Measurements from ENCODE around the gene SGCE. TPM values are rescaled to one million over a fixed set of nuclear protein-coding genes. Genes with fewer than 3 reads are reported as not detected.
A peak's percentile ranks its signal among the peaks of the same experiment; 100 is the strongest.

SGCE gene
- total RNA-seq, 2 donors from 2014 or later, result 1.6 to 1.9 TPM

GRCh38 chr7:94671444-94672235, 15.7 kb upstream of the SGCE start:
- ATAC-seq (replicated peaks in 1 of 2) (no peak), DNase-seq (no peak)
- no peaks in the 10 kb centered on the region for H3K4me1 Mint-ChIP-seq (ENCODE audit: low read depth)
- no peaks in the 10 kb centered on the region for H3K9me3 Mint-ChIP-seq
- no peak overlapping the region for H3K4me3 Mint-ChIP-seq
- no peaks in the 10 kb centered on the region for H3K36me3 Mint-ChIP-seq (ENCODE audit: insufficient read depth in 2 of 2)
- no peak overlapping the region for H3K27ac Mint-ChIP-seq
- no peaks in the 10 kb centered on the region for H3K27me3 Mint-ChIP-seq (ENCODE audit: low read depth)

DNA sequence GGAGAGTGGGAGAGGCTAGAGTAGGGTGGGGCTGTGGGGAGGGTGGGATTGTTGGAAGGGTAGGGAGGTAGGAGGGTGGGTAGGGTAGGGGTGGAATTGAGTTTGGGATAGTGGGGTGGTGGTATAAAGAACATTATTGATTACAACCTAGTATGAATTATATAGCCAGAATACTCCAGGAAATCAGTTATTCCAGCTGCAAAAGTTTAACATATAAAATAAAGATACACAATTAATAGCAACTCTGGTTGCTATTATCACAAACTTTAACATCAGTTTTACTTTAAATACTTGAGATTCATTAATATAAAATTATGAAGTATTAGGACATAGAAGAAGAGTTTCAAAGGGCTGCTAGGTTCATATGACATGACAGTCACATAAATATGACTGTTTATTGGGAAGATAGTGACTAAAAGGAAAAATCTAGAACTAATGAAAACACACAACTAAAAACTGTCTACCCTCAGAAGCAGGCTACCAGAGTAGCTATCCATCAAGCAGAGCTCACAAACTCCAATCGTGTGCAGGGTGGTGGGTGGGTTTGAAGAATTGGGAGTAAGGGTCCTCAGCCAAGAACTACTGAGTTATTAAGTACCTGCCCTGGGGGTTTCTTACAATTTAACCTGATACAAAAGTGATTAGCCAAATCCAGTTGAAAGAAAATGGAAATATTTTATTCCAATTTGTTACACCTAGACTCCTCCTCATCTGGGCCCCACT, 14.0 kb upstream of the SGCE start:
- H3K4me3 Mint-ChIP-seq, result no peak overlapping the region
- no peaks in the 10 kb centered on the region for H3K27me3 Mint-ChIP-seq (ENCODE audit: low read depth)
- no peaks in the 10 kb centered on the region for H3K9me3 Mint-ChIP-seq
- no peak overlapping the region for H3K27ac Mint-ChIP-seq
- ATAC-seq (replicated peaks in 1 of 2), result no peak
- DNase-seq, result no peak
- H3K36me3 Mint-ChIP-seq (ENCODE audit: insufficient read depth in 2 of 2), result no peaks in the 10 kb centered on the region
- H3K4me1 Mint-ChIP-seq (ENCODE audit: low read depth), result no peaks in the 10 kb centered on the region

- no peaks in the 10 kb centered on the region for H3K9me3 Mint-ChIP-seq
- ATAC-seq (replicated peaks in 1 of 2), result no peak
- no peak overlapping the region for H3K27ac Mint-ChIP-seq
These were observed 11.1 kb upstream of the SGCE start for GRCh38 chr7:94666879-94667587.

DNA sequence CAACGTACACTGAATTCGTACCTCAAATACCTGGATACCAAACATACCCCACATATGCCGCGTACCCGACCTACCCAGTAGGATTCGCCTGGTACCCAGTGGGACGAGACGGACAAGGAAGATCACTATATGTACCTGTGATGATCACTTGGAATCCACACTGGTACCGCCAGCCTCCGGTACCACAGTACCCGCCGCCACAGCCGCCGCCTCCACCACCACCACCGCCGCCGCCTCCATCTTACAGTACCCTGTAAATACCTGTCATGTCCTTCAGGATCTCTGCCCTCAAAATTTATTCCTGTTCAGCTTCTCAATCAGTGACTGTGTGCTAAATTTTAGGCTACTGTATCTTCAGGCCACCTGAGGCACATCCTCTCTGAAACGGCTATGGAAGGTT, 9.5 kb upstream of the SGCE start:
- ATAC-seq (replicated peaks in 1 of 2) (no peak), DNase-seq (no peak)
- Mint-ChIP-seq H3K27me3 (ENCODE audit: low read depth) (no peaks in the 10 kb centered on the region), H3K9me3 (no peaks in the 10 kb centered on the region), H3K36me3 (ENCODE audit: insufficient read depth in 2 of 2) (no peaks in the 10 kb centered on the region), H3K27ac (no peak overlapping the region), H3K4me3 (no peak overlapping the region), H3K4me1 (ENCODE audit: low read depth) (no peaks in the 10 kb centered on the region)

More at GRCh38 chr7:94666879-94667587, 11.1 kb upstream of the SGCE start:
- no peaks in the 10 kb centered on the region for H3K4me1 Mint-ChIP-seq (ENCODE audit: low read depth)
- H3K27me3 Mint-ChIP-seq (ENCODE audit: low read depth), result no peaks in the 10 kb centered on the region
- DNase-seq, result no peak
- no peak overlapping the region for H3K4me3 Mint-ChIP-seq
- H3K36me3 Mint-ChIP-seq (ENCODE audit: insufficient read depth in 2 of 2), result no peaks in the 10 kb centered on the region

DNA sequence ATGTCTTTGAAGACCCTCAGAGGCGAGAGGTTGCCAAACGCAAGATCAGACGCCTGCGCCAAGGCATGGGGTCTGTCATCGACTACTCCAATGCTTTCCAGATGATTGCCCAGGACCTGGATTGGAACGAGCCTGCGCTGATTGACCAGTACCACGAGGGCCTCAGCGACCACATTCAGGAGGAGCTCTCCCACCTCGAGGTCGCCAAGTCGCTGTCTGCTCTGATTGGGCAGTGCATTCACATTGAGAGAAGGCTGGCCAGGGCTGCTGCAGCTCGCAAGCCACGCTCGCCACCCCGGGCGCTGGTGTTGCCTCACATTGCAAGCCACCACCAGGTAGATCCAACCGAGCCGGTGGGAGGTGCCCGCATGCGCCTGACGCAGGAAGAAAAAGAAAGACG, 8.1 kb upstream of the SGCE start:
- H3K4me1 Mint-ChIP-seq (ENCODE audit: low read depth), result no peaks in the 10 kb centered on the region
- no peak for DNase-seq
- H3K27me3 Mint-ChIP-seq (ENCODE audit: low read depth), result no peaks in the 10 kb centered on the region
- no peak overlapping the region for H3K4me3 Mint-ChIP-seq
- no peaks in the 10 kb centered on the region for H3K9me3 Mint-ChIP-seq
- H3K36me3 Mint-ChIP-seq (ENCODE audit: insufficient read depth in 2 of 2), result no peaks in the 10 kb centered on the region
- H3K27ac Mint-ChIP-seq, result no peak overlapping the region
- ATAC-seq (replicated peaks in 1 of 2), result no peak

DNA sequence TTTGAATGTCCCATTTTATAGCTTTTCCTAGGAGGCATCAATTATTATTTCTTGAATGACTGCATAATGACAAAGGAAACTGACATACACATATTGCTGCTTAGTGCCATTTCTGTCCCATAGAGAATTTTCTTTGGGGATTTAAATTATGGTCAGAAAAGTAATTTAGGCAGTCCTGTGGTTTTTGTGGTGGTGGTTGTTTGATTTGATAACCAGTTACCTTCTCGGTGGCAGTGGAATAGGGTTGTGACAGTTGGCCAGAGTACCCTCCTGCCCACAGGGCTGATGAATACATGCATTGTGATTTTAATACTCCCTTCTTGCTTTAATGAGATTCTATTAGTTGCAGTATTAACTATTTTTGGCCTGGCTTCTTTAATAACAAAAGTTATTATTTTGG, 6.6 kb upstream of the SGCE start:
- Mint-ChIP-seq H3K27me3 (ENCODE audit: low read depth) (no peaks in the 10 kb centered on the region), H3K36me3 (ENCODE audit: insufficient read depth in 2 of 2) (no peaks in the 10 kb centered on the region), H3K9me3 (no peaks in the 10 kb centered on the region), H3K27ac (no peak overlapping the region), H3K4me3 (no peak overlapping the region), H3K4me1 (ENCODE audit: low read depth) (no peaks in the 10 kb centered on the region)
- DNase-seq (no peak), ATAC-seq (replicated peaks in 1 of 2) (no peak)

DNA sequence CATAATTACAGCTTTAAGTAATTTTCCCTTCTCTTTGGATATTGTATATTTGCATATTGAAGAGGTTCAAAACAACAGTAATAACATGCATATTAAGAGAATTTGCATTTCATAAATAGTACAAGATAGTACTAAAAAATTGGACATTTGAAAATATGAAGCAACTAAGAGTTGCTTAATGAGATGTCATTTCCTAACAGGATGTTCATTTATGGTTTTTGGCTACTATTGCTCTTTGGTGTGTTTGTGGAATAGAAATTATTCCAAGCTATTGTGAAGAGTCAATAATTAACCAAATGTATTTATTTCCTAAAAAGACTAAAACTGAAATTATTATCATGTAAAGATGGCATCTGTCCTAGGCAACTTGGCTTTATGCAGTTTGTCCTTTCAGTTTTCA, 4.1 kb upstream of the SGCE start:
- ATAC-seq (replicated peaks in 1 of 2), result no peak
- Mint-ChIP-seq H3K9me3 (no peaks in the 10 kb centered on the region), H3K27me3 (ENCODE audit: low read depth) (peaks cover 18% of the 10 kb centered on the region), H3K4me3 (no peak overlapping the region), H3K36me3 (ENCODE audit: insufficient read depth in 2 of 2) (no peaks in the 10 kb centered on the region), H3K4me1 (ENCODE audit: low read depth) (peaks cover 19% of the 10 kb centered on the region), H3K27ac (no peak overlapping the region)
- DNase-seq, result no peak

- peaks cover 25% of the 10 kb centered on the region for H3K27me3 Mint-ChIP-seq (ENCODE audit: low read depth)
These were observed 2.9 kb upstream of the SGCE start for GRCh38 chr7:94658826-94659225.

GRCh38 chr7:94657771-94658693, 2.1 kb upstream of the SGCE start:
- ATAC-seq (replicated peaks in 1 of 2) (peak; percentile 87 to 88), DNase-seq (peak; percentile 94 to 95)
- Mint-ChIP-seq H3K27me3 (ENCODE audit: low read depth) (peaks cover 25% of the 10 kb centered on the region), H3K9me3 (no peaks in the 10 kb centered on the region), H3K36me3 (ENCODE audit: insufficient read depth in 2 of 2) (no peaks in the 10 kb centered on the region), H3K4me1 (ENCODE audit: low read depth) (peaks cover 23% of the 10 kb centered on the region), H3K27ac (no peak overlapping the region), H3K4me3 (peak overlapping the region; percentile 80 to 88)

More at GRCh38 chr7:94658826-94659225, 2.9 kb upstream of the SGCE start:
- Mint-ChIP-seq H3K36me3 (ENCODE audit: insufficient read depth in 2 of 2) (no peaks in the 10 kb centered on the region), H3K4me3 (no peak overlapping the region), H3K4me1 (ENCODE audit: low read depth) (peaks cover 23% of the 10 kb centered on the region), H3K9me3 (no peaks in the 10 kb centered on the region), H3K27ac (no peak overlapping the region)
- ATAC-seq (replicated peaks in 1 of 2) (no peak), DNase-seq (no peak)

- H3K36me3 Mint-ChIP-seq (ENCODE audit: insufficient read depth in 2 of 2), result no peaks in the 10 kb centered on the region
- no peaks in the 10 kb centered on the region for H3K9me3 Mint-ChIP-seq
- peak; percentile 21 to 25 for DNase-seq
- peaks cover 23% of the 10 kb centered on the region for H3K4me1 Mint-ChIP-seq (ENCODE audit: low read depth)
- peak overlapping the region; percentile 80 to 88 for H3K4me3 Mint-ChIP-seq
- peaks cover 28% of the 10 kb centered on the region for H3K27me3 Mint-ChIP-seq (ENCODE audit: low read depth)
- no peak for ATAC-seq (replicated peaks in 1 of 2)
- H3K27ac Mint-ChIP-seq, result no peak overlapping the region
These were observed 1.2 kb upstream of the SGCE start for GRCh38 chr7:94656925-94657731.

- Mint-ChIP-seq H3K36me3 (ENCODE audit: insufficient read depth in 2 of 2) (no peaks in the 10 kb centered on the region), H3K27me3 (ENCODE audit: low read depth) (peaks cover 32% of the 10 kb centered on the region), H3K9me3 (no peaks in the 10 kb centered on the region), H3K4me1 (ENCODE audit: low read depth) (peaks cover 23% of the 10 kb centered on the region), H3K27ac (no peak overlapping the region), H3K4me3 (peak overlapping the region; percentile 80 to 88)
- ATAC-seq (replicated peaks in 1 of 2), result no peak
- no peak for DNase-seq
These were observed 658 bp upstream of the SGCE start for GRCh38 chr7:94656658-94656924.
